Hepatocyte (in vitro differentiated cells): Measurements from ENCODE around the gene SPOCK2. TPM values are rescaled to one million over a fixed set of nuclear protein-coding genes. Genes with fewer than 3 reads are reported as not detected.

Experiments used
- DNase-seq: peaks from one replicate; pipeline ENCODE4 v3.0.0-alpha.2; 2016; ENCODE audit warnings: low spot score
- H2AFZ ChIP-seq: fragments of 200-600 bp; sonication (generic); 2 replicates; pipeline ENCODE4 v1.6.0; 2016; ENCODE audit warnings: antibody characterized with exemption, mild to moderate bottlenecking
- H3K27ac ChIP-seq: fragments of 200-600 bp; sonication (generic); 2 replicates; pipeline ENCODE4 v1.5.1; 2016; ENCODE audit warnings: mild to moderate bottlenecking
- H3K27me3 ChIP-seq: fragments of 200-600 bp; sonication (generic); 2 replicates; pipeline ENCODE4 v1.6.1; 2016
- H3K36me3 ChIP-seq: fragments of 200-600 bp; sonication (generic); replicated peaks from 2 replicates; pipeline ENCODE4 v1.5.1; 2016; ENCODE audit warnings: low read depth; ENCODE audit not compliant: insufficient read depth
- H3K4me1 ChIP-seq: fragments of 200-600 bp; sonication (generic); 2 replicates; pipeline ENCODE4 v1.5.1; 2016; ENCODE audit warnings: mild to moderate bottlenecking, moderate library complexity; ENCODE audit not compliant: insufficient read depth
- H3K4me2 ChIP-seq: fragments of 200-600 bp; sonication (generic); 2 replicates; pipeline ENCODE4 v1.6.0; 2016
- H3K4me3 ChIP-seq: fragments of 200-600 bp; sonication (generic); 2 replicates; pipeline ENCODE4 v1.5.1; 2016; ENCODE audit warnings: mild to moderate bottlenecking
- H3K79me2 ChIP-seq: fragments of 200-600 bp; sonication (generic); 2 replicates; pipeline ENCODE4 v1.6.0; 2017; ENCODE audit warnings: mild to moderate bottlenecking
- H3K9me2 ChIP-seq: fragments of 200-600 bp; sonication (generic); replicated peaks from 2 replicates; pipeline ENCODE4 v1.6.0; 2017; ENCODE audit warnings: mild to moderate bottlenecking; ENCODE audit not compliant: insufficient read depth
- H3K9me3 ChIP-seq: fragments of 200-600 bp; sonication (generic); 2 replicates; pipeline ENCODE4 v1.5.1; 2016; ENCODE audit warnings: low read depth, mild to moderate bottlenecking
- H4K20me1 ChIP-seq: fragments of 200-600 bp; sonication (generic); 2 replicates; pipeline ENCODE4 v1.6.0; 2016; ENCODE audit warnings: mild to moderate bottlenecking; ENCODE audit not compliant: insufficient read depth, poor library complexity, severe bottlenecking
- EZH2 ChIP-seq: fragments of 200-600 bp; sonication (generic); IDR thresholded peaks from 2 replicates; pipeline ENCODE4 v1.6.1; 2016; ENCODE audit warnings: antibody characterized with exemption, mild to moderate bottlenecking, borderline replicate concordance
- EZH2phosphoT487 ChIP-seq: fragments of 200-600 bp; sonication (generic); IDR thresholded peaks from one replicate; pipeline ENCODE4 v1.6.1; 2018; ENCODE audit warnings: antibody characterized with exemption, mild to moderate bottlenecking, low read depth, moderate library complexity; ENCODE audit not compliant: unreplicated experiment, severe bottlenecking
- WGBS: methylation state at CpG from one replicate; pipeline ENCODE4 v1.1.6; 2016; ENCODE audit warnings: low lambda C conversion rate; ENCODE audit errors: missing lambda C conversion rate; 5-methylcytosine and 5-hydroxymethylcytosine counted together
- polyA plus RNA-seq: library from polyadenylated mRNA; unstranded; fragments of >200 nt; fragmentation: Nextera tagmentation; extraction: Ambion mirVana; gene quantifications from 2 replicates; pipeline ENCODE4 v1.2.1, GENCODE V29; 2016
- total RNA-seq: library from RNA; depleted of rRNA; stranded (reverse); fragments of >200 nt; gene quantifications from 2 replicates; pipeline ENCODE4 v1.2.3, GENCODE V29; 2014
- TF ChIP-seq, protein P1 (sequence below): fragments of 200-600 bp; sonication (generic); IDR thresholded peaks from 2 replicates; pipeline ENCODE4 v1.5.1; 2016; ENCODE audit warnings: antibody characterized with exemption, mild to moderate bottlenecking; ENCODE audit not compliant: poor library complexity

Gene SPOCK2
- total and polyA plus RNA-seq, 2 experiments from 2014 or later: 3.0 to 3.1 TPM

GRCh38 chr10:72027498-72027897 is 60.9 kb downstream of the SPOCK2 start:
- Histone ChIP-seq H4K20me1 (no peaks in the 10 kb centered on the region), H3K4me2 (peak overlapping the region; percentile 45), H3K9me3 (no peaks in the 10 kb centered on the region), H3K4me3 (no peak overlapping the region), H2AFZ (no peak overlapping the region), H3K27ac (peak overlapping the region; percentile 76), H3K27me3 (no peaks in the 10 kb centered on the region), H3K9me2 (no peaks in the 10 kb centered on the region), H3K79me2 (no peaks in the 10 kb centered on the region), H3K4me1 (peaks cover 32% of the 10 kb centered on the region), H3K36me3 (no peaks in the 10 kb centered on the region)
- no peak for TF ChIP-seq EZH2
- TF ChIP-seq, protein P1, sequence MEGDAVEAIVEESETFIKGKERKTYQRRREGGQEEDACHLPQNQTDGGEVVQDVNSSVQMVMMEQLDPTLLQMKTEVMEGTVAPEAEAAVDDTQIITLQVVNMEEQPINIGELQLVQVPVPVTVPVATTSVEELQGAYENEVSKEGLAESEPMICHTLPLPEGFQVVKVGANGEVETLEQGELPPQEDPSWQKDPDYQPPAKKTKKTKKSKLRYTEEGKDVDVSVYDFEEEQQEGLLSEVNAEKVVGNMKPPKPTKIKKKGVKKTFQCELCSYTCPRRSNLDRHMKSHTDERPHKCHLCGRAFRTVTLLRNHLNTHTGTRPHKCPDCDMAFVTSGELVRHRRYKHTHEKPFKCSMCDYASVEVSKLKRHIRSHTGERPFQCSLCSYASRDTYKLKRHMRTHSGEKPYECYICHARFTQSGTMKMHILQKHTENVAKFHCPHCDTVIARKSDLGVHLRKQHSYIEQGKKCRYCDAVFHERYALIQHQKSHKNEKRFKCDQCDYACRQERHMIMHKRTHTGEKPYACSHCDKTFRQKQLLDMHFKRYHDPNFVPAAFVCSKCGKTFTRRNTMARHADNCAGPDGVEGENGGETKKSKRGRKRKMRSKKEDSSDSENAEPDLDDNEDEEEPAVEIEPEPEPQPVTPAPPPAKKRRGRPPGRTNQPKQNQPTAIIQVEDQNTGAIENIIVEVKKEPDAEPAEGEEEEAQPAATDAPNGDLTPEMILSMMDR: no peak
- no peak for TF ChIP-seq EZH2phosphoT487
- 26% methylated on average over 6 of the region's 6 CpGs for WGBS
- peak; percentile 76 for DNase-seq

- Histone ChIP-seq H3K36me3 (no peaks in the 10 kb centered on the region), H3K9me3 (no peaks in the 10 kb centered on the region), H3K4me2 (no peak overlapping the region), H3K4me3 (no peak overlapping the region), H3K27ac (peak overlapping the region; percentile 76), H3K79me2 (no peaks in the 10 kb centered on the region), H4K20me1 (no peaks in the 10 kb centered on the region), H3K9me2 (no peaks in the 10 kb centered on the region), H3K4me1 (peaks cover 32% of the 10 kb centered on the region), H2AFZ (no peak overlapping the region), H3K27me3 (no peaks in the 10 kb centered on the region)
- TF ChIP-seq EZH2: no peak
- TF ChIP-seq EZH2phosphoT487: no peak
- TF ChIP-seq, protein P1: no peak
- no peak for DNase-seq
- WGBS: 91% methylated on average over 14 of the region's 14 CpGs
Measured at GRCh38 chr10:72026278-72027111, 61.9 kb downstream of the SPOCK2 start.

- no peaks in the 10 kb centered on the region for H3K9me2 ChIP-seq
- H2AFZ ChIP-seq: no peak overlapping the region
- no peak overlapping the region for H3K4me3 ChIP-seq
- H3K4me1 ChIP-seq: peaks cover 26% of the 10 kb centered on the region
- no peaks in the 10 kb centered on the region for H3K27me3 ChIP-seq
- H3K27ac ChIP-seq: no peak overlapping the region
- H3K79me2 ChIP-seq: no peaks in the 10 kb centered on the region
- no peak for DNase-seq
- H4K20me1 ChIP-seq: no peaks in the 10 kb centered on the region
- H3K4me2 ChIP-seq: no peak overlapping the region
- TF ChIP-seq EZH2phosphoT487 (no peak), EZH2 (no peak)
- TF ChIP-seq, protein P1: no peak
- WGBS: 70% methylated on average over 5 of the region's 5 CpGs
- H3K9me3 ChIP-seq: no peaks in the 10 kb centered on the region
- H3K36me3 ChIP-seq: no peaks in the 10 kb centered on the region
Measured at GRCh38 chr10:72025832-72026231, 62.5 kb downstream of the SPOCK2 start.
